D721Med (cell line): Measurements from ENCODE around the gene GOSR1.
"Not testable (repeated sequence)": the region's sequence is repeated elsewhere in the genome, so short reads cannot be mapped to it uniquely, and the experiment has no call there.

Source experiments
- DNase-seq: peaks from one replicate; pipeline ENCODE4 v3.0.0; 2011; ENCODE audit warnings: low spot score; ENCODE audit not compliant: insufficient read length
- FAIRE-seq: peaks from 2 replicates; lab custom pipeline; 2011; peaks lifted over from hg19 to GRCh38; lab: Jason Lieb, UNC
- CTCF ChIP-seq: IDR thresholded peaks from 2 replicates; pipeline ENCODE4 v1.5.1; 2012; ENCODE audit warnings: mild to moderate bottlenecking, control low read depth; ENCODE audit not compliant: insufficient read depth; ENCODE audit errors: missing control alignments

GOSR1 gene

GRCh38 chr17:30552994-30553566 lies 75.9 kb downstream of the GOSR1 start:
- FAIRE-seq = no peak
- no peak for TF ChIP-seq CTCF
- no peak for DNase-seq

- FAIRE-seq, DNase-seq: not testable (repeated sequence)
These were observed 76.7 kb downstream of the GOSR1 start for GRCh38 chr17:30553823-30554440.

GRCh38 chr17:30554839-30555751 lies 77.9 kb downstream of the GOSR1 start:
- FAIRE-seq (no peak), DNase-seq (no peak)
- TF ChIP-seq CTCF = peak; percentile 55

GRCh38 chr17:30555942-30556341 lies 78.7 kb downstream of the GOSR1 start:
- FAIRE-seq (no peak), DNase-seq (no peak)
- TF ChIP-seq CTCF = no peak

GRCh38 chr17:30556374-30557332 lies 79.4 kb downstream of the GOSR1 start:
- TF ChIP-seq CTCF = no peak
- DNase-seq (no peak), FAIRE-seq (no peak)

- no peak for TF ChIP-seq CTCF
- DNase-seq (no peak), FAIRE-seq (no peak)
These were observed 80.9 kb downstream of the GOSR1 start for GRCh38 chr17:30557916-30558685.
